IPS DF 6.9 (cell line): ENCODE data around the gene CNST.
"Not testable (repeated sequence)": the region's sequence is repeated elsewhere in the genome, so short reads cannot be mapped to it uniquely, and the experiment has no call there.

Experiments used
- DNase-seq: peaks from one replicate; pipeline ENCODE4 v3.0.0-alpha.2; 2013; ENCODE audit warnings: low read depth, low spot score
- H3K27ac ChIP-seq: one replicate; pipeline ENCODE4 v1.5.1; 2013; ENCODE audit warnings: low read length, control low read depth
- H3K27me3 ChIP-seq: 2 replicates; pipeline ENCODE4 v1.6.1; 2013; ENCODE audit warnings: mild to moderate bottlenecking, low read length; ENCODE audit not compliant: control insufficient read depth, insufficient read depth
- H3K36me3 ChIP-seq: 2 replicates; pipeline ENCODE4 v1.6.1; 2013; ENCODE audit warnings: low read length; ENCODE audit not compliant: control insufficient read depth, insufficient read depth
- H3K4me1 ChIP-seq: 2 replicates; pipeline ENCODE4 v1.6.1; 2013; ENCODE audit warnings: low read length; ENCODE audit not compliant: control insufficient read depth, insufficient read depth
- H3K4me3 ChIP-seq: 2 replicates; pipeline ENCODE4 v1.5.1; 2013; ENCODE audit warnings: mild to moderate bottlenecking, low read length
- H3K9me3 ChIP-seq: 2 replicates; pipeline ENCODE4 v1.6.1; 2013; ENCODE audit warnings: low read length, inconsistent platforms; ENCODE audit not compliant: control insufficient read depth, insufficient read depth
- WGBS: extraction: QIAGEN DNeasy Blood & Tissue Kit; methylation state at CpG from one replicate; pipeline ENCODE4 v1.1.7; 2013; ENCODE audit warnings: mixed read lengths, missing lambda C conversion rate; ENCODE audit not compliant: insufficient read length, insufficient coverage; 5-methylcytosine and 5-hydroxymethylcytosine counted together

CNST gene

GRCh38 chr1:246703581-246703980 lies 137.3 kb downstream of the CNST start:
- H3K4me1 ChIP-seq, result no peaks in the 10 kb centered on the region
- no peak for DNase-seq

GRCh38 chr1:246705368-246705767 lies 139.1 kb downstream of the CNST start:
- WGBS, result no CpG with 5 or more reads among the region's 3 CpGs
- DNase-seq, result no peak
- Histone ChIP-seq H3K4me1 (no peaks in the 10 kb centered on the region), H3K9me3 (no peaks in the 10 kb centered on the region), H3K27me3 (no peaks in the 10 kb centered on the region), H3K36me3 (no peaks in the 10 kb centered on the region), H3K27ac (no peak overlapping the region), H3K4me3 (no peak overlapping the region)

More at GRCh38 chr1:246703581-246703980, 137.3 kb downstream of the CNST start:
- no peak overlapping the region for H3K27ac ChIP-seq
- no peaks in the 10 kb centered on the region for H3K27me3 ChIP-seq
- H3K4me3 ChIP-seq, result no peak overlapping the region
- no peaks in the 10 kb centered on the region for H3K9me3 ChIP-seq
- H3K36me3 ChIP-seq, result no peaks in the 10 kb centered on the region
- no CpG with 5 or more reads among the region's 8 CpGs for WGBS

- no peaks in the 10 kb centered on the region for H3K4me1 ChIP-seq
- H3K27me3 ChIP-seq, result no peaks in the 10 kb centered on the region
- H3K4me3 ChIP-seq, result no peak overlapping the region
- H3K9me3 ChIP-seq, result no peaks in the 10 kb centered on the region
- no peaks in the 10 kb centered on the region for H3K36me3 ChIP-seq
- no CpG with 5 or more reads among the region's 6 CpGs for WGBS
- DNase-seq, result no peak
- H3K27ac ChIP-seq, result no peak overlapping the region
These were observed 141.9 kb downstream of the CNST start for GRCh38 chr1:246708166-246708565.

GRCh38 chr1:246709196-246709595 lies 142.9 kb downstream of the CNST start:
- Histone ChIP-seq H3K27me3 (no peaks in the 10 kb centered on the region), H3K4me1 (no peaks in the 10 kb centered on the region), H3K36me3 (no peaks in the 10 kb centered on the region), H3K9me3 (no peaks in the 10 kb centered on the region), H3K27ac (no peak overlapping the region), H3K4me3 (no peak overlapping the region)
- no CpG with 5 or more reads among the region's 4 CpGs for WGBS
- DNase-seq, result no peak

- Histone ChIP-seq H3K36me3 (no peaks in the 10 kb centered on the region), H3K4me1 (no peaks in the 10 kb centered on the region), H3K27ac (no peak overlapping the region), H3K4me3 (no peak overlapping the region), H3K9me3 (no peaks in the 10 kb centered on the region), H3K27me3 (no peaks in the 10 kb centered on the region)
- no CpG with 5 or more reads among the region's 2 CpGs for WGBS
- DNase-seq, result no peak
These were observed 143.6 kb downstream of the CNST start for GRCh38 chr1:246709835-246710234.

- H3K27me3 ChIP-seq, result no peaks in the 10 kb centered on the region
- no peaks in the 10 kb centered on the region for H3K9me3 ChIP-seq
- no peaks in the 10 kb centered on the region for H3K36me3 ChIP-seq
- H3K4me3 ChIP-seq, result no peak overlapping the region
- DNase-seq, result no peak
- WGBS, result no CpG with 5 or more reads among the region's 3 CpGs
- H3K27ac ChIP-seq, result no peak overlapping the region
- H3K4me1 ChIP-seq, result no peaks in the 10 kb centered on the region
These were observed 145.3 kb downstream of the CNST start for GRCh38 chr1:246711548-246712003.

- no CpG with 5 or more reads among the region's 5 CpGs for WGBS
- not testable (repeated sequence) for H3K36me3 ChIP-seq
These were observed 146.2 kb downstream of the CNST start for GRCh38 chr1:246712428-246712827.

More at GRCh38 chr1:246712428-246712827, 146.2 kb downstream of the CNST start:
- not testable (repeated sequence) for DNase-seq, H3K27ac ChIP-seq, H3K9me3 ChIP-seq, H3K4me1 ChIP-seq, H3K4me3 ChIP-seq, H3K27me3 ChIP-seq
